ENCODE data around the gene HOXB4. TPM values are rescaled to one million over a fixed set of nuclear protein-coding genes. Genes with fewer than 3 reads are reported as not detected.

HOXB4 gene
- total and polyA plus RNA-seq, 4 donors, result 6.0 to 16.6 (median 10.0) TPM

- peak overlapping the region; percentile 65 for H3K27ac ChIP-seq (ENCODE audit: low read depth, low read length)
- no peaks in the 10 kb centered on the region for H3K9me3 ChIP-seq (ENCODE audit: control insufficient read depth, insufficient read depth, low read length)
- peaks cover 79% of the 10 kb centered on the region for H3K4me1 ChIP-seq (ENCODE audit: control insufficient read depth, insufficient read depth, low read length)
- no CpG with 5 or more reads among the region's 11 CpGs for WGBS (ENCODE audit: insufficient coverage)
- H3K27me3 ChIP-seq (ENCODE audit: control insufficient read depth, insufficient read depth, low read length), result peaks cover 31% of the 10 kb centered on the region
- H3K36me3 ChIP-seq (ENCODE audit: control insufficient read depth, insufficient read depth, low read length), result peaks cover 6% of the 10 kb centered on the region
- peak overlapping the region; percentile 27 for H3K4me3 ChIP-seq (ENCODE audit: low read depth, low read length)
- peak in 2 of 6 donors; percentile 31 to 71 for DNase-seq (ENCODE audit: low read depth in 4 of 6, low spot score in 6 of 6)
Observed at GRCh38 chr17:48622857-48623256, 44.7 kb upstream of the HOXB4 start.

- Histone ChIP-seq H3K4me3 (ENCODE audit: low read depth, low read length) (peak overlapping the region; percentile 33), H3K27ac (ENCODE audit: low read depth, low read length) (peak overlapping the region; percentile 99), H3K27me3 (ENCODE audit: control insufficient read depth, insufficient read depth, low read length) (peaks cover 22% of the 10 kb centered on the region), H3K9me3 (ENCODE audit: control insufficient read depth, insufficient read depth, low read length) (no peaks in the 10 kb centered on the region), H3K4me1 (ENCODE audit: control insufficient read depth, insufficient read depth, low read length) (peaks cover 78% of the 10 kb centered on the region), H3K36me3 (ENCODE audit: control insufficient read depth, insufficient read depth, low read length) (peaks cover 6% of the 10 kb centered on the region)
- peak in 5 of 6 donors; percentile 22 to 79 (median 38) for DNase-seq (ENCODE audit: low read depth in 4 of 6, low spot score in 6 of 6)
- 13% methylated on average over 38 of the region's 41 CpGs for WGBS (ENCODE audit: insufficient coverage)
Observed at GRCh38 chr17:48621410-48622392, 43.6 kb upstream of the HOXB4 start.

GRCh38 chr17:48620461-48621139 is 42.5 kb upstream of the HOXB4 start:
- peaks cover 24% of the 10 kb centered on the region for H3K27me3 ChIP-seq (ENCODE audit: control insufficient read depth, insufficient read depth, low read length)
- H3K4me3 ChIP-seq (ENCODE audit: low read depth, low read length), result peak overlapping the region; percentile 65
- DNase-seq (ENCODE audit: low read depth in 4 of 6, low spot score in 6 of 6), result peak in 5 of 6 donors; percentile 24 to 82 (median 36)
- no peaks in the 10 kb centered on the region for H3K9me3 ChIP-seq (ENCODE audit: control insufficient read depth, insufficient read depth, low read length)
- WGBS (ENCODE audit: insufficient coverage), result 30% methylated on average over 2 of the region's 6 CpGs
- peak overlapping the region; percentile 99 for H3K27ac ChIP-seq (ENCODE audit: low read depth, low read length)
- peaks cover 84% of the 10 kb centered on the region for H3K4me1 ChIP-seq (ENCODE audit: control insufficient read depth, insufficient read depth, low read length)
- peaks cover 6% of the 10 kb centered on the region for H3K36me3 ChIP-seq (ENCODE audit: control insufficient read depth, insufficient read depth, low read length)

- Histone ChIP-seq H3K27ac (ENCODE audit: low read depth, low read length) (peak overlapping the region; percentile 99), H3K27me3 (ENCODE audit: control insufficient read depth, insufficient read depth, low read length) (peaks cover 22% of the 10 kb centered on the region), H3K9me3 (ENCODE audit: control insufficient read depth, insufficient read depth, low read length) (no peaks in the 10 kb centered on the region), H3K4me1 (ENCODE audit: control insufficient read depth, insufficient read depth, low read length) (peaks cover 83% of the 10 kb centered on the region), H3K36me3 (ENCODE audit: control insufficient read depth, insufficient read depth, low read length) (peaks cover 6% of the 10 kb centered on the region), H3K4me3 (ENCODE audit: low read depth, low read length) (peak overlapping the region; percentile 65)
- peak; percentile 36 to 79 (median 54) for DNase-seq (ENCODE audit: low read depth in 4 of 6, low spot score in 6 of 6)
- 22% methylated on average over 32 of the region's 32 CpGs for WGBS (ENCODE audit: insufficient coverage)
Observed at GRCh38 chr17:48619826-48620449, 41.8 kb upstream of the HOXB4 start.

- H3K9me3 ChIP-seq (ENCODE audit: control insufficient read depth, insufficient read depth, low read length), result no peaks in the 10 kb centered on the region
- H3K4me1 ChIP-seq (ENCODE audit: control insufficient read depth, insufficient read depth, low read length), result peaks cover 74% of the 10 kb centered on the region
- H3K4me3 ChIP-seq (ENCODE audit: low read depth, low read length), result peak overlapping the region; percentile 65
- peak overlapping the region; percentile 99 for H3K27ac ChIP-seq (ENCODE audit: low read depth, low read length)
- H3K36me3 ChIP-seq (ENCODE audit: control insufficient read depth, insufficient read depth, low read length), result peaks cover 6% of the 10 kb centered on the region
- DNase-seq (ENCODE audit: low read depth in 4 of 6, low spot score in 6 of 6), result peak; percentile 89 to 98 (median 92)
- WGBS (ENCODE audit: insufficient coverage), result 1% methylated on average over 20 of the region's 25 CpGs
- peaks cover 14% of the 10 kb centered on the region for H3K27me3 ChIP-seq (ENCODE audit: control insufficient read depth, insufficient read depth, low read length)
Observed at GRCh38 chr17:48618256-48618896, 40.2 kb upstream of the HOXB4 start.

GRCh38 chr17:48617471-48618255 is 39.5 kb upstream of the HOXB4 start:
- 6% methylated on average over 41 of the region's 43 CpGs for WGBS (ENCODE audit: insufficient coverage)
- no peaks in the 10 kb centered on the region for H3K9me3 ChIP-seq (ENCODE audit: control insufficient read depth, insufficient read depth, low read length)
- H3K36me3 ChIP-seq (ENCODE audit: control insufficient read depth, insufficient read depth, low read length), result peaks cover 11% of the 10 kb centered on the region
- H3K27me3 ChIP-seq (ENCODE audit: control insufficient read depth, insufficient read depth, low read length), result peaks cover 11% of the 10 kb centered on the region
- DNase-seq (ENCODE audit: low read depth in 4 of 6, low spot score in 6 of 6), result peak; percentile 12 to 76 (median 36)
- H3K4me1 ChIP-seq (ENCODE audit: control insufficient read depth, insufficient read depth, low read length), result peaks cover 68% of the 10 kb centered on the region
- H3K27ac ChIP-seq (ENCODE audit: low read depth, low read length), result peak overlapping the region; percentile 99
- peak overlapping the region; percentile 65 for H3K4me3 ChIP-seq (ENCODE audit: low read depth, low read length)

GRCh38 chr17:48616717-48617470 is 38.7 kb upstream of the HOXB4 start:
- Histone ChIP-seq H3K27me3 (ENCODE audit: control insufficient read depth, insufficient read depth, low read length) (peaks cover 11% of the 10 kb centered on the region), H3K27ac (ENCODE audit: low read depth, low read length) (peak overlapping the region; percentile 99), H3K36me3 (ENCODE audit: control insufficient read depth, insufficient read depth, low read length) (peaks cover 17% of the 10 kb centered on the region), H3K9me3 (ENCODE audit: control insufficient read depth, insufficient read depth, low read length) (no peaks in the 10 kb centered on the region), H3K4me3 (ENCODE audit: low read depth, low read length) (peak overlapping the region; percentile 65), H3K4me1 (ENCODE audit: control insufficient read depth, insufficient read depth, low read length) (peaks cover 66% of the 10 kb centered on the region)
- 14% methylated on average over 10 of the region's 15 CpGs for WGBS (ENCODE audit: insufficient coverage)
- DNase-seq (ENCODE audit: low read depth in 4 of 6, low spot score in 6 of 6), result peak; percentile 17 to 63 (median 42)

All from spinal cord (tissue), 10 donors.